ENCODE data around the gene ESR1.
"Not testable (repeated sequence)": the region's sequence is repeated elsewhere in the genome, so short reads cannot be mapped to it uniquely, and the experiment has no call there.

Gene ESR1

GRCh38 chr6:152018876-152019275 lies 211.4 kb downstream of the ESR1 start:
- no peak for TF ChIP-seq CTCF (conservative IDR thresholded peaks at IDR 0.05)
- no peak overlapping the region for H3K27ac ChIP-seq

- H3K27ac ChIP-seq, result no peak overlapping the region
- no peak for TF ChIP-seq CTCF (conservative IDR thresholded peaks at IDR 0.05)
Observed at GRCh38 chr6:152022303-152022702, 214.8 kb downstream of the ESR1 start.

- TF ChIP-seq CTCF (conservative IDR thresholded peaks at IDR 0.05), result no peak
- no peak overlapping the region for H3K27ac ChIP-seq
Observed at GRCh38 chr6:152023613-152024012, 216.1 kb downstream of the ESR1 start.

GRCh38 chr6:152026291-152026690 lies 218.8 kb downstream of the ESR1 start:
- H3K27ac ChIP-seq, result no peak overlapping the region
- TF ChIP-seq CTCF (conservative IDR thresholded peaks at IDR 0.05), result no peak

GRCh38 chr6:152026744-152027143 lies 219.3 kb downstream of the ESR1 start:
- not testable (repeated sequence) for H3K27ac ChIP-seq

- H3K27ac ChIP-seq, result not testable (repeated sequence)
Observed at GRCh38 chr6:152033765-152034164, 226.3 kb downstream of the ESR1 start.

GRCh38 chr6:152034631-152035030 lies 227.1 kb downstream of the ESR1 start:
- no peak overlapping the region for H3K27ac ChIP-seq
- TF ChIP-seq CTCF (conservative IDR thresholded peaks at IDR 0.05), result no peak

GRCh38 chr6:152046118-152046517 lies 238.6 kb downstream of the ESR1 start:
- H3K27ac ChIP-seq, result no peak overlapping the region
- TF ChIP-seq CTCF (conservative IDR thresholded peaks at IDR 0.05), result no peak

GRCh38 chr6:152048921-152049320 lies 241.4 kb downstream of the ESR1 start:
- no peak for TF ChIP-seq CTCF (conservative IDR thresholded peaks at IDR 0.05)

More at GRCh38 chr6:152048921-152049320, 241.4 kb downstream of the ESR1 start:
- no peak overlapping the region for H3K27ac ChIP-seq

Measured in VCaP (cell line).